Pulmonary artery endothelial cell (primary cell): Measurements from ENCODE around the gene OR2B2. TPM values are rescaled to one million over a fixed set of nuclear protein-coding genes. Genes with fewer than 3 reads are reported as not detected.

Experiments
- DNase-seq: peaks from one replicate; pipeline ENCODE4 v3.0.0-alpha.2; 2011; ENCODE audit warnings: low read depth, low spot score
- total RNA-seq: library from RNA; depleted of rRNA; stranded (reverse); fragments of >200 nt; gene quantifications from 2 replicates; pipeline ENCODE4 v1.2.3, GENCODE V29; 2014

Gene OR2B2
- total RNA-seq, 1 donor from 2014 or later, result not detected

DNA sequence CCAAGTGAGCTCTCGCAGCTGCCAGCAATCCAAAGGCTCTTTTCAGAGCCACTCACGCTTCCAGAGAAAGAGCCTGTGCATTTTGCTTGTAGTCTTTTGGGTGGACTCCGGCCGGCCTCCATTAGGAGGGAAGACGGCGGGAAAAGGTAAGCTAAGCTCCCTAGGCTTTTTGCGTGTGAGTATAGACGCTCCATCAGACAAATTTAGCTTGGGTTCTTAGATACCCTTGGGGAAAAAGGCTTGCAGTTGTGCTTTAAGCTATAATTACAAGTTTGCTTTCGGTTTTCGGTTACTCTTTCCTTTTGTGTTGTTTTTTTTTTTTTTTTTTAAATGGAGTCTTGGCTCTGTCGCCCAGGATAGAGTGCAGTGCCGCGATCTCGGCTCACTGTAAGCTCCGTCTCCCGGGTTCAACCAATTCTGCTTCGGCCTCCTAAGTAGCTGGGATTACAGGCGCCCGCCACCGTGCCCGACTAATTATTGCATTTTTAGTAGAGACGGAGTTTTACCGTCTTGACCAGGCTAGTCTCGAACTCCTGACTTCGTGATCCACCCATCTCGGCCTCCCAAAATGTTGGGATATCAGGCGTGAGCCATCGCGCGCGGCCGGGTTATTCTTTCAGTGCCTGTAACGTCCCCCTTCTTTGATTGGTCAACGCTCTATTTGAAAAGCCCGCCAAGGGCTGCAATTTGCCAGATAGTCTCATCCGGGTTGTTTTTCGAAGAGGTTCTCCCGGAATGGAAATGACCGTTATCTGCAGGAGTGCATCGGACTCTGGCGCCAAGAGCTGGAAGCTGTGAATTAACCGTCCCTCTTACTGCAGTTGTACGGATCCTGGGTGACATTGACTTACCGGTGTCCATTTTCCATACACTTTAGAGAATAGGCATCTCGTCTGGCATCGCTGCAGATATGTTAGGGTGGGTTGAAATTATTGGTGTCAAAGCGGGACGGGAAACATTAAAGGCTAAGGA lies 18.1 kb downstream of the OR2B2 start:
- DNase-seq, result peak; percentile 78

DNA sequence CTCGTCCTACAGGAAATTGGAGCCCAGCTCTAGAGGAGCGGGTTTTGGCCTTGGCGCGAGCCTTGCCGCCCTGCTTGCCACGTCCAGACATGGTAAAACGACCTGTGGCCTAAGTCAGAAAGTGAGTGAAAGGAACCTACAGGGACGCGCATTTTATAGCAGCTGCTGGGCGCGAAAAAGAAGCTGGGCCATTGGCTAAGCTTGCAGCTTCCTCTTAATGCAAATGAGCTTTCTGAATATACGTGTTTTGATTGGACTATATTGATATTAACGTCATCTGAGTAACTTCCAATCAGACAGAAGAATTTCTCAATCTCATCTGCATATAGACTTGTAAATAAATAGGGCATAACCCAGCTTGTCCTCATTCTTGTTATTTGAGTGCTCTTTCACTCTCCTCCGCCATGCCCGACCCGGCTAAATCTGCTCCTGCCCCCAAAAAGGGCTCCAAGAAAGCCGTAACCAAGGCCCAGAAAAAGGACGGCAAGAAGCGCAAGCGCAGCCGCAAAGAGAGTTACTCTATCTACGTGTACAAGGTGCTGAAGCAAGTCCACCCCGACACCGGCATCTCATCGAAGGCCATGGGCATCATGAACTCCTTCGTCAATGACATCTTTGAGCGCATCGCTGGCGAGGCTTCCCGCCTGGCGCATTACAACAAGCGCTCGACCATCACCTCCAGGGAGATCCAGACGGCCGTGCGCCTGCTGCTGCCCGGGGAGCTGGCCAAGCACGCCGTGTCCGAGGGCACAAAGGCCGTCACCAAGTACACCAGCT lies 18.9 kb downstream of the OR2B2 start:
- DNase-seq, result peak; percentile 91

DNA sequence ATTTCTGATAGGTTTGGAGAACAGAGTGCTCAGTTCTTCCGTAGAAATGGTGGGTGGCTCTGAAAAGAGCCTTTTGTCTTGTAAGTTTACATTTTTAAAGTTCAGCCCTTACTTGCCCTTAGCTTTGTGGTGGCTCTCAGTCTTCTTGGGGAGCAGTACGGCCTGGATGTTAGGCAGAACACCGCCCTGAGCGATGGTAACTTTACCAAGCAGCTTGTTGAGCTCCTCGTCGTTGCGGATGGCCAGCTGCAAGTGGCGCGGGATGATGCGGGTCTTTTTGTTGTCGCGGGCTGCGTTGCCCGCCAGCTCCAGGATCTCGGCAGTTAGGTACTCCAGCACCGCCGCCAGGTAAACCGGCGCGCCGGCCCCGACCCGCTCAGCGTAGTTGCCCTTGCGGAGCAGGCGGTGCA lies 19.5 kb downstream of the OR2B2 start:
- no peak for DNase-seq

DNA sequence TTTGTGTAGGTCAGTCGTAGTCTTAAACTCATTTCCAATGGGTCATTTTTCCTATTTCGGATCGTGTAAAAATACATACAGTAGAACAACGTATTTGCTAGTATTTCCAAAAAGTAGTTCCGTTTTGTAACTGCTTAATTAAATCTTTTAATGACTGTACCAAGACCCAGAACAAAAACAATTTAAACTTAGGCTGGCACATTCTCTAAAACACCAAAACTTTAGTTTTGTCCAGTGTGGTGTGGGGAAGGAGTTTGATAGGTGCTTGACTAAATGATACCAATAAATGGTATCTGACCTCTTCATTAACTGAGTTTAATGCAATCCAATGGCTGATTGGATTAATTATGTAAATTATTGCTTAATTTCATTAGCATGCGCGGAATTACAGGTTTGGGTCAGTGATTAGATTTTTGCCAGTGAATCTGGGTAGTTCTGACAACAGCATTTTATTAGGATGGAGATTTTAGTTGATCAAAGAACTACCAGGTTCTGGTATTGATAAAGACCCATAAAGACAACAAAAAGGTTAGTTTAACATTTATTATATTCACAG lies 20.8 kb downstream of the OR2B2 start:
- DNase-seq, result no peak

DNA sequence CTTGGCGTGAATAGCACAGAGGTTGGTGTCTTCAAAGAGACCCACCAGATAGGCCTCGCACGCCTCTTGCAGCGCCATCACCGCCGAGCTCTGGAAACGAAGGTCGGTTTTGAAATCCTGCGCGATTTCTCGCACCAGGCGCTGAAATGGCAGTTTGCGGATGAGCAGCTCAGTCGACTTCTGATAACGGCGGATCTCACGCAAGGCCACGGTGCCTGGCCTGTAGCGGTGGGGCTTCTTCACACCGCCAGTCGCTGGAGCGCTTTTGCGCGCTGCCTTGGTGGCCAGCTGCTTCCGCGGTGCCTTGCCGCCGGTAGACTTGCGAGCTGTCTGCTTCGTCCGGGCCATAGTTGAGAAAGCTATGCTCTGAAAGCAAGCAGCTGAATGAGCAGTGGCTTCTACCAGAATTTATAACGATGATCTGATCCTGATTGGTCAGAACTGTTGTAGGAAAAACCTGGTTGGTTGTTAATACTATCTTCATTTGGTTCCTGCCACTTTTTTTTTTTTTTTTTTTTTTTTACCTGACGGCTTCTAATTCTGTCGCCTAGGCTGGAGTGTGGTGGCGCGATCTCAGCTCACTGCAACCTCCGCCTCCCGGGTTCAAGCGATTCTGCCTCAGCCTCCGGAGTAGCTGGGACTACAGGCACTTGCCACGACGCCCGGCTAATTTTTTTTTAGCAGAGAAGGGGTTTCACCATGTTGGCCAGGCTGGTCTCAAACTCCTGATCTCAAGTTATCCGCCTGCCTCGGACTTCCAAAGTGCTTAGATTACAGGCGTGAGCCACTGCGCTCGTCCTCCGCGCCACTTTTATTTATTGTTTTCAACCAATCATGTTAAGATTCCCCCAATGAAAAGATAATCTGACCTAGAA lies 21.5 kb downstream of the OR2B2 start:
- DNase-seq, result peak; percentile 73

DNA sequence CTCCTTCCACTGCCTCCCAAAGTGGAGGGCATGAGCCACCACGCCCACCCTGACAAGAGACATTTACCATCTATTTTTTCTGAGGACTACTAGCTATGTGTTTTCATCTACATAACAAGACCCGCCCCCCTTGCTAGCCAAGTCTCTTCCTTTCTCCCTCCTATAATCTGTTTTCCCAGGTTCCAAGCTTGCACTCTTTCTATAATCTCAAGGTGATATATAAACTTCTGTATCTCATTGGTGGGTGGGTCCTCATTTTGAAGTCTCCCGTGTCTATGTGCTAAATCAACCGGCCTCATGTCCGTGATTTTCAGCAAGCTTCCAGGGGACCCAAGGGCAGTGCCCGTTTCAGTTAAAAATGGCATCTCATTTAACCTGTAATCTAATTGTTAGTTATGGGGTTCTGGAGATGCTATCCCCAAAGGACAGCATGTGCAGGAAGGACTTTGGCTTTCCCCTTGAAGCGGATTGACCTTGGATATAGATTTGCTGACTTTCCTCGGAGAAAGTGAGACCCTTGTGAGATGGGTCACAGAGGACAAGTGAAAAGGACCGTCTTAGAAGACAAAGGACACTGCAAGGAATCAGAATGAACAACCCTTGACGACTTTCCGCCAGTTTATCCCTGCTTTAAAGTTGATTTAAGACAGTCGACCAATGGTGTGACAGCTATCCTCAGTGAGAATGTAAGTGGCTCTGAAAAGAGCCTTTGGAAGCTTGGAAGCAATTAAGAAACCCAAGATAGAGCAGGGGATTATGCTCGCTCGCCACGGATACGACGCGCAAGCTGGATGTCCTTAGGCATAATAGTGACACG lies 22.4 kb downstream of the OR2B2 start:
- no peak for DNase-seq

DNA sequence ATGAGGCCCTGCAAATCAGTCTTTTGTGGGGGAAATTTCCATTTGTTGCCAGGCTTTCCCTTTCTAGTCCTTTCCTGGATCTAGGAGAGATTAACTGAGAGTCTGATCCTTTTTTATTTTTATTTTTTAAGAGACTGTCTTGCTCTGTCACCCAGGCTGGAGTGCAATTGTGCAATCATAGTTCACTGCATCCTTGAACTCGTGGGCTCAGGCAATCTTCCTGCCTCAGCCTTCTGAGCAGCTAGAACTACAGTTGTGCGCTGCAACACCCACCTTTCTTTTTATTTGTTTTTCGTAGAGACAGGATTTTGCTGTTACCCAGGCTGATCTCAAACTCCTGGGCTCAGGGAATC lies 22.9 kb downstream of the OR2B2 start:
- DNase-seq, result no peak

DNA sequence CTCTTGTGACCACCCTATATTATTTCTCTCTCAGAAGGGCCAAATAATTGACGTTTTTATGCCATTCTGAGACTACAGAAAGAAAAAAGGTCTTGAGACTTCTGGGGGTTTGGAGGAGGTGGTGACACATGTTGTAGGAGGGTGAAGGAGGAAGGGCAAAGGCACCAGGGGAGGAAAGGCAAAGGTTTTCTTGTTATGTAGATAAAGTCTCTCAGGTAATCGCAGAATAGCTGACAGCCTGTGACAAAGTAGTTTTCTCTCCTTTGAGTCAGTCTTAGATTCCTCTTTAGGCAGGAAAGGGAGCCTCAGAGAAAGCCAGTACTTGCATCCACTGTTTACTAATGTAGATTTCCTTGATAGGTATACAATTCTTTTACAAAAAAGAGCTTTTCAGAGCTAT lies 23.6 kb downstream of the OR2B2 start:
- DNase-seq, result no peak

DNA sequence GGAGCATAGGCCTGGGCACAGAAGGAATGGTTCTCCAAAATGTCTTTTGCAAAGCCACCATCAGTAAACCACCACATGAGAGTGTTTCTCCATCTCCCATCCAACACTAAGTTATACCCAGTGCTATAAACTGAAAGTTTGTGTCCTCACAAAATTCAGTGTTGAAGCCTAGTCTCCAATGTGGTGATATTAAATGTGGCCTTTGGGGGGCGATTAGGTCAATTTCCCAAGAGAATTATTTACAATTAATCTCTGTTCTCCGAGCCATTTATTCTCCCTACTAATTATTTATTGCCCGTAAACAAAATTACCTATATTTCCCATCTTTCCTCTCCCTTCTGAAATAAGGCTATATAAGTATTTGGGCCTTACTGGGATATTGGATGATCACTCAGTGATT lies 26.1 kb downstream of the OR2B2 start:
- no peak for DNase-seq

DNA sequence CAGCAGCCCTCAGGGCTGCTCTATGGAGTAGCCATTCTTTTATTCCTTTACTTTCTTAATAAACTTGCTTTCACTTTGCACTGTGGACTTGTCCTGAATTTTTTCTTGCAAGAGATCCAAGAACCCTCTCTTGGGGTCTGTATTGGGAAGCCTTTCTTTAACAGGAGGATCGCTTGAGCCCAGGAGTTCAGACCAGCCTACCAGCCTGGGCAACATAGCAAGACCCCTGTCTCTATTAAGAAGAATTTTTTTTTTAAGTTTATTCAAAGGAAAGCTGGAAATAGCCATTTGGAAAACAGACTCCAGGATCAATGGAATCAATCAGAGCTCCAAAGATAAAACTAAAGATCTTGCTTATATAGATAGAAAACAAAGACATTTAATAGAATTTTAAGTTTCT lies 29.1 kb downstream of the OR2B2 start:
- DNase-seq, result no peak

DNA sequence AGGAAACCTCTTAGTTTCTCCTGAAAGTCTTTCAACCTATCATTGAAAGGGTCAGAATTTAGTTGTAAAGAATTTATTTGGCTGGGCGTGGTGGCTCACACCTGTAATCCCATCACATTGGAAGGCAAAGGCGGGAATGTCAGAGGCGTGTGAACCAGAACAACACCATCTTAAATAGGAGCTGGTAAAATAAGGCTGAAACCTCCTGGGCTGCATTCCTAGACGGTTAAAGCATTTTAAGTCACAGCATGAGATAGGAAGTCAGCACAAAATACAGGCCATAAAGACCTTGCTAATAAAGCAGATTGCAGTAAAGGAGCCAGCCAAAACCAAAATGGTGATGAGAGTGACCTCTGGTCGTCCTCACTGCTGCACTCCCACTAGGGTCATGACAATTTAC lies 29.6 kb downstream of the OR2B2 start:
- no peak for DNase-seq

DNA sequence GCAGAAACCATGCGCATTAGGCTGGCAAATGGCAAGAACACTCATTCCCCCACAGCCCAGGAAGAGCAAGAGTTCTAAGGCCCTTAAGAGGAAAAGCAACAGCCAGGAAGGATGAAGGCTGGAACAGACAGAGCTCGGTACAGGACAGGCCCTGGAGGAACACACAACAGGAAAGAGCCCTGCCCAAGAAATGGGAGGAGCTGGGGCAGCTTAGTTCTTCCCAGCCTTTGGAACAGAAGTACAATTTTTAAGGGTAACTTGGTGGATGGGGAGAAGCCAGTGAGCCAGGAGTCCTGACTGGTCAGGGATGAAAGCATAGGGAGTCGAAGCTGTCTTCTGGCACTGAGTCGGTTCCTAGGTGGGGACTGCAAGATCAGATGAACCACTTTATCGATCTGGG lies 32.4 kb downstream of the OR2B2 start:
- no peak for DNase-seq

DNA sequence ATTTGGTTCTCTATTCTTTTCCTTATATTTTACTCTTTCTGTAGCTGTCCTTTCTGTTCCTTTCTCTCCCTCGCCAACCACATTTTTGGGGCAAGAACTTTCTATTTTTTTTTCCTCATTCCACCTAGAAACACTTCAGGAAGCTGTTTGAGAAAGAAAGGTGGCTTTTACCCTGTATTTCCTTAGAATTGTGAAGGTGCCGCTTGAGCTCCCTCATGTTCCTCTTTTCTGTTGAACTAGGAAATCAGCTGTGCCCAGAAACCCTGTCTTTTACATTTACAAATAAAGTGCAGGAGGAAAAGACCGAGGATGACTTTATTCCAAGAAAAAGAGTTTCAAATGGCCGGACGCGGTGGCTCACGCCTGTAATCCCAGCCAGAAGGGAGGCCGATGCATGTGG lies 38.2 kb downstream of the OR2B2 start:
- no peak for DNase-seq

DNA sequence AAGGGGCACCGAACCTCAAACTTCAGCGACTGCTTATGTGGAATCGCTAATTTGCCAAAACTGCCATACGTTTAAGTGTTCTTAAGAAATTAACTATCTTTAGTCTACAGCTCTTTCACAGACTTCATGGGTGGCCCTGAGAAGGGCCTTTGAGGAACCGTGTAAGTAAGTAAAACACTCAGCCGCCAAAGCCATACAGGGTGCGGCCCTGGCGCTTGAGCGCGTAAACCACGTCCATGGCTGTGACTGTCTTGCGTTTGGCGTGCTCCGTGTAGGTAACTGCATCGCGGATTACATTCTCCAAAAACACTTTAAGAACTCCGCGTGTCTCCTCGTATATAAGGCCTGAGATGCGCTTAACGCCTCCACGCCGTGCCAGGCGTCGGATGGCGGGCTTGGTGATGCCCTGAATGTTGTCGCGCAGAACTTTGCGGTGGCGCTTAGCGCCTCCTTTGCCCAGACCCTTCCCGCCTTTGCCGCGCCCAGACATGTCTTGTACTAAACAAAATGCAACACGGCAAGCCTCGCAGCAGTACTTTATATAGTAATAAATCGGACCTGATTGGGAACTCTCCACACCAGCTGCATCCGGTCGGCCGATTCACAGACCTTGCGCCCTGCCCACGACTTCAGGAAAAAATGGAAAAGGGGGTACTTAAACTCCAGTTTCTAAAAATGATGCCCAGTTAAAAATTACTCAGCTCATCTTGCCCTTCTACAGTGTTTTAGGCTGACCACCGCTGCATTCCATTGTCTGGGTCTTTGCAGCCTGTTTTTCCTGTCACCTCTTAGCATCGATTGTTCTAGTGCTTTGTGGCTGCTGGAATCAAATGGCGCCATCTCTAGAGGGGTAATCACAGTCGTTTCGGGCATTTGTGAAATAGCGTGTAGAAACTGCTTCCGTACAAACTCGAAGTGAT lies 38.9 kb downstream of the OR2B2 start:
- DNase-seq, result no peak

DNA sequence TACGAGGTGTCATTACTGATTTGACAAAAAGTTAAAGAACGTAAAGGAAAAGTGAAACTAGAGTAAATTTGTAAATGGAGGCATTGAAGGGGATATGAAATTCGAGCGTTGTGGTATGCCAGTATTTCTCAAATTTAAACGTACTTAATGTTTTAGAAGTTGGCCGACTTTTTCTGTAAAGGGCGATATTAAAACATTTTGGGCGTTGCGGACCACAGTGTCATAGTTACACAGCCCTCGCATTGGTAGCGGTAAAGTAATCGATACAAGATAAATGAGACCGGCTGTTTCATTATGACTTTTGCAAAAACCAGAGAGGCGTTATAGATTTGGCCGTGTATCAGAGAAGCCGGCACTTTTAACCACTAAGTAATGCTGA lies 39.6 kb downstream of the OR2B2 start:
- DNase-seq, result no peak

DNA sequence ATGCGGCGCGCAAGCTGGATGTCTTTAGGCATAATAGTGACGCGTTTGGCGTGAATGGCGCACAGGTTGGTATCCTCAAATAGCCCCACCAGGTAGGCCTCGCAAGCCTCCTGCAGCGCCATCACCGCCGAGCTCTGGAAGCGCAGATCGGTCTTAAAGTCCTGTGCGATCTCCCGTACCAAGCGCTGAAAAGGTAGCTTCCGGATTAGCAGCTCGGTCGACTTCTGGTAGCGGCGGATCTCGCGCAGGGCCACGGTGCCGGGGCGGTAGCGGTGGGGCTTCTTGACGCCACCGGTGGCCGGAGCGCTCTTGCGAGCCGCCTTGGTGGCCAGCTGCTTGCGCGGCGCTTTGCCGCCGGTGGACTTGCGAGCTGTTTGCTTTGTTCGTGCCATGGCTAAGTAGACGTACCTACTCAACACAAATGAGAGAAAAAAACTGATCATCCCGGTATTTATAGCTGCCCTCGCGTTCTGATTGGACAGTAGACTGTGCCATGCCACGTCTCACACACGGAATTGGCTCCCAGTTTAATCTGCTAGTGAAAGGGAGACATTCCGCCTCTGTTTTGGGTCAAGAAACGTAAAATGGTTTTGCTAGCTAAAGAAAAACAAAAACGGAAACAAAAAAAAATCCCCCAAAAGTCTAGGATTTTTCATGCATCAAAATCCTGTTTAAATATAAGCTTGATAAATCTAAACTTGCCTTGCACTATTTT lies 40.1 kb downstream of the OR2B2 start:
- peak; percentile 87 for DNase-seq

DNA sequence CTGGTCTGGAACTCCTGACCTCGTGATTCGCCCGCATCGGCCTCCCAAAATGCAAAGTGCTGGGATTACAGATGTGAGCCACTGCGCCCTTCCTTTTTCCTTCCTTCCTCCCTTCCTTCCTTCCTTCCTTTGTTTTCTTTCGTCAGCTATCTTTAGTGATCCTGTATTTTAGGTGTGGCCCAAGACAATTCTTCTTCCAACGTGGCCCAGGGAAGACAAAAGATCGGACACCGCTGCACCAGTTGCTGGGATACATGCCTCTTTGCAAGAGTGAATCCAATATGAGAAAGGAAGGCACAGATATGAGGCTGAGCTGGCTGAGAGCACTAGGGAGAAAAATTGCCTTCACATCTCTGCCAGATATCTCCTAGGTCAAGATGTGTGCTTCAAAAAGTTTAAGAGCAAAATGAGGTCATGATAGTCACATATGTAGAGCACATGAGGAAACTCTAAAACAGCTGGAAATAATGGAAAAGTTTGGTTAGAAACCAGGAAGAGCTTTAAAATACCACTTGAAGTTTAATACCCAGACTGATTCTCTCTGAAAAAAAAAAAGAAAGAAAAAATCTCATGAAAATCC lies 41.8 kb downstream of the OR2B2 start:
- no peak for DNase-seq

DNA sequence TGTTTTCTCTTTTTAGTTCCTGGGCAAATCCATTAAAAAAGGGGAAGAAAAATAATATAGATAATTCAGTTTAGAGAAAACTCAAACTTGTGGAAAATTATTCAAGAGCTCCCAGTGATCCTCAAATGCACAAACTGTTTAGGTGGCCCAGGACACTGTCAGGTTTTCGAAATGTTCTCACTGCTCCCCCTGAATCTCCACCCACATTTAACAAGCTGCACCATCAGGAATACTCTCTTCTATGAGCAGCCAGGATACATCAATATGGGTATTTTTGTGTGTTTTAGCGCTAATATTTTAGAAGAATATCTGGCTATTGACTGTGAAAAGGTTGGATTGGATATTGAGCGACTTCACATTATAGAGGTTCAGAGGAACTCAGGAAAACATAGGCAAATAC lies 43.9 kb downstream of the OR2B2 start:
- DNase-seq, result no peak

DNA sequence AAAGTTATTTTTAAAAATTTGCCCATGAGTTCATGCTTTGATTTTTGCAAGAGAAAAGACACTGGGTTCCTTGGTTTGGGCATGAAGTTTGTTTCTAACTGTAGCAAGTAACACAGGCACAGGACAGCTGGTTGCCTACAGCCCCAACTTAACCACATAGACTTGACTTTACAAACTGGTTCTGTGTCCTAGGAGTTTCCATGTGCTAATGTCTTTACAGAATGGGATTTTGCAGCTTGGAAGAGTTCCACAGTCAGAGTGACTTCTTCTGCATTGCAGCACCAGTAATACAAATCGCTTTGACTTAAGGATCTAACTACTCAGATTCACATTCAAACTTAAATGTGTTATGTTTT lies 44.3 kb downstream of the OR2B2 start:
- no peak for DNase-seq
